Thyroid gland (tissue), 4 donors: ENCODE data around the gene VAT1L. TPM values are rescaled to one million over a fixed set of nuclear protein-coding genes. Genes with fewer than 3 reads are reported as not detected.

Experiments
- DNase-seq, 2 donors: peaks; one replicate each; pipeline ENCODE4 v3.0.0-alpha.2; 2019
- H3K27ac ChIP-seq, 3 donors: fragments of 200-600 bp; sonication (generic); 1 replicate in 2 of 3; 2 replicates in 1 of 3; pipeline ENCODE4 v1.5.1; 2016 to 2019; ENCODE audit warnings: mild to moderate bottlenecking in 1 of 3, moderate library complexity in 1 of 3
- H3K27me3 ChIP-seq: fragments of 200-600 bp; sonication (generic); one replicate; pipeline ENCODE4 v1.5.1; 2019
- H3K36me3 ChIP-seq, 2 donors: fragments of 200-600 bp; sonication (generic); one replicate each; pipeline ENCODE4 v1.5.1; 2016 to 2019
- H3K4me1 ChIP-seq, 2 donors: fragments of 200-600 bp; sonication (generic); one replicate each; pipeline ENCODE4 v1.5.1; 2017 to 2019
- H3K4me3 ChIP-seq, 3 donors: fragments of 200-600 bp; sonication (generic); replicated peaks in 1 of 3; 1 replicate in 2 of 3; 2 replicates in 1 of 3; pipeline ENCODE4 v1.5.1; 2016; ENCODE audit warnings: mild to moderate bottlenecking in 1 of 3
- H3K9me3 ChIP-seq: fragments of 200-600 bp; sonication (generic); one replicate; pipeline ENCODE4 v1.5.1; 2017
- POLR2A ChIP-seq, 2 donors: fragments of 450-650 bp; IDR thresholded peaks; one replicate each; pipeline ENCODE4 v1.6.1; 2017; ENCODE audit warnings: antibody characterized with exemption in 2 of 2, mild to moderate bottlenecking in 2 of 2, moderate library complexity in 1 of 2
- WGBS, 2 donors: methylation state at CpG; one replicate each; pipeline ENCODE4 v1.1.5; 2017; 5-methylcytosine and 5-hydroxymethylcytosine counted together
- intact Hi-C: fragments of 100-400 bp; cut with DNase I; formaldehyde crosslinking; loops from one replicate; pipeline ENCODE4 v1.15.1; 2023
- total RNA-seq, 4 donors: library from RNA; depleted of rRNA; stranded (reverse); fragments of >200 nt; gene quantifications; one replicate each; pipeline ENCODE4 v1.2.3, GENCODE V29; 2016
- TF ChIP-seq, protein P1 (sequence below), 6 experiments: fragments of 200-600 bp in 3 of 6; fragments of 450-650 bp in 3 of 6; sonication (generic) in 3 of 6; IDR thresholded peaks; one replicate each; pipeline ENCODE4 v1.5.1; 2016 to 2019; ENCODE audit warnings: antibody characterized with exemption in 6 of 6, mild to moderate bottlenecking in 2 of 6, inconsistent platforms in 1 of 6, moderate library complexity in 1 of 6

VAT1L gene
- total RNA-seq, 4 donors from 2014 or later, result 1.9 to 29.7 (median 9.2) TPM

DNA sequence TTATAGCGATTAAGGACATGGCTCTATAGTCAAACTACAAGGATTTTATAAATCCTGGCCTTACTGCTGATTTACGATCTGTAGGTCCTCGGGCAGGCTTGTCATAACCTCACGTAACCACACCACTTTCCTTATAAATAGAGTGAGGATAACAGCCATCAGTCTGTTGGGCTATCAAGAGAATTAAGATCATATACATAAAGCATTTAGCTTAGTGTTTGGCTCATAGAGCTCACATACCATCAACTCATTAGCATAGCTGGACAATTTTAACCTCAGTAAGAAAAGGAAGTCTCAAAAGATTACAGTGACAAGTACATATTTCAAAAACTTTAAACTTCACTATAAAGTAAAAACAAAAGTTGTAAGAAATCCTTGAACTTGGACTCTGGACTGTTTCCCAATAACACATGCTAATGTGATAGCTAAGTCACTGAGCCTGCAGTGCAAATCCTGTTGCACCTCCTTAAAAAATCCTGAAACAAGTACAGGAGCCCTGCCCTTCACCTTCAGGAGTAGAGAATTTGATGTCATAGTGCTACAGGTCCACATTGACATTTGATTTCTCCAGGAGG, 213.2 kb downstream of the VAT1L start:
- DNase-seq, result no peak
- Histone ChIP-seq H3K4me1 (peaks cover 0 to 6% of the 10 kb centered on the region in 2 donors), H3K27me3 (no peaks in the 10 kb centered on the region), H3K27ac (no peak overlapping the region), H3K9me3 (no peaks in the 10 kb centered on the region), H3K4me3 (no peak overlapping the region), H3K36me3 (no peaks in the 10 kb centered on the region)
- intact Hi-C loops, result loop anchor here (10.0 kb wide), 1 partner anchor 327 kb away; no protein-coding TSS in a partner anchor
- 82 to 85% methylated on average over 4 of the region's 4 CpGs for WGBS, 2 donors
- TF ChIP-seq, protein P1, sequence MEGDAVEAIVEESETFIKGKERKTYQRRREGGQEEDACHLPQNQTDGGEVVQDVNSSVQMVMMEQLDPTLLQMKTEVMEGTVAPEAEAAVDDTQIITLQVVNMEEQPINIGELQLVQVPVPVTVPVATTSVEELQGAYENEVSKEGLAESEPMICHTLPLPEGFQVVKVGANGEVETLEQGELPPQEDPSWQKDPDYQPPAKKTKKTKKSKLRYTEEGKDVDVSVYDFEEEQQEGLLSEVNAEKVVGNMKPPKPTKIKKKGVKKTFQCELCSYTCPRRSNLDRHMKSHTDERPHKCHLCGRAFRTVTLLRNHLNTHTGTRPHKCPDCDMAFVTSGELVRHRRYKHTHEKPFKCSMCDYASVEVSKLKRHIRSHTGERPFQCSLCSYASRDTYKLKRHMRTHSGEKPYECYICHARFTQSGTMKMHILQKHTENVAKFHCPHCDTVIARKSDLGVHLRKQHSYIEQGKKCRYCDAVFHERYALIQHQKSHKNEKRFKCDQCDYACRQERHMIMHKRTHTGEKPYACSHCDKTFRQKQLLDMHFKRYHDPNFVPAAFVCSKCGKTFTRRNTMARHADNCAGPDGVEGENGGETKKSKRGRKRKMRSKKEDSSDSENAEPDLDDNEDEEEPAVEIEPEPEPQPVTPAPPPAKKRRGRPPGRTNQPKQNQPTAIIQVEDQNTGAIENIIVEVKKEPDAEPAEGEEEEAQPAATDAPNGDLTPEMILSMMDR (IDR thresholded peaks at IDR 0.05), result no peak
- no peak for TF ChIP-seq POLR2A (IDR thresholded peaks at IDR 0.05)

DNA sequence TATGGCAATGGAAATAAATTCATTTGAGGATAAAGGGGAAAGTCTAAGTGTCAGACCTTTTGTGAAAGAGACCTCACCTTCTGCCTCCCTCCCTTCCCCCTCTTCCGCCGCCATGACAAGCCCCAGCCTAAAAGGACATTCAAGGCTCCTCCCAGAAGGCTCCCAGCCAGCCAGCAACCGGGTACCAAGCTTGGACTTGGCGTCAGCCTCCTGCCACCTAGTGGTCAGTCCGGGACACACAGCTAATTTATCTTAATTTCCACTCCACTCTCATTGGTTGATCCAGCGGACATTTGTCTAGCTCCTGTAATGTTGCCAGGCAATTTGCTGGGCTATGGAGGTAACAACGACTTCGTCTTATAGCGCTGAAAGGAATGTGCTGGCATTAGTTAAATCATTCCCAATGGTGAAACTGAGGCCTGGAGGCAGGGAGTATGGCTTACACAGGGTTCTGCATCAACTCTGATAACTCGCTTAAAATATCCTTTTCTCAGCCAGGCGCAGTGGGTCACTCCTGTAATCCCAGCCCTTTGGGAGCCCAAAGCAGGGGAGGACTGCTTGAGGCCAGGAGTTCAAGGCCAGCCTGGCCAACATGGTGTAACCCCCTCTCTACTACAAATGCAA, 214.7 kb downstream of the VAT1L start:
- Histone ChIP-seq H3K4me1 (peaks cover 0 to 6% of the 10 kb centered on the region in 2 donors), H3K27me3 (no peaks in the 10 kb centered on the region), H3K36me3 (no peaks in the 10 kb centered on the region), H3K9me3 (no peaks in the 10 kb centered on the region), H3K4me3 (no peak overlapping the region), H3K27ac (no peak overlapping the region)
- TF ChIP-seq POLR2A (IDR thresholded peaks at IDR 0.05), result no peak
- TF ChIP-seq, protein P1 (IDR thresholded peaks at IDR 0.05), result peak; percentile 73 to 91 (median 84)
- peak; percentile 84 to 87 for DNase-seq
- 18 to 21% methylated on average over 11 of the region's 11 CpGs for WGBS, 2 donors
- intact Hi-C loops, result loop anchor here (10.0 kb wide), 1 partner anchor 328 kb away; no protein-coding TSS in a partner anchor

DNA sequence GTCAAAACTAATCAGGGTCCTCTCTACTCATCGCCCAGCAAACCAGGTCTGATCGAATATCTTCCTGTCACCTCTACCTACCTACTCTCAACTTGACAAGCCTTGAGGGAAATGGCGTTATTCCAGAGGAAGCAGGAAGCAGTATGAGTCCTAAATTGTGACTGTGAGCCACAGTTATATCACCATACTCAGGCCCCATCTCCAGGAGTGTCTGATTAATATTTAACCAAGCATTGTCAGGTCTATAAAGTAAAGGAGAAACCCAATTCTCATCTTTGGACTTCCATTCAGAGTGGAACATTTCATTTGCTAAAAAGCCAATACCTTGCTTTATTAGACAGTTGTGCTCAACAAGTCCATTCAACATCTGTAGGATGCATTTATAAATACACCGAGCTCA, 216.2 kb downstream of the VAT1L start:
- TF ChIP-seq, protein P1 (IDR thresholded peaks at IDR 0.05), result no peak
- TF ChIP-seq POLR2A (IDR thresholded peaks at IDR 0.05), result no peak
- H3K27me3 ChIP-seq, result no peaks in the 10 kb centered on the region
- DNase-seq, result no peak
- no peaks in the 10 kb centered on the region for H3K9me3 ChIP-seq
- H3K27ac ChIP-seq, result no peak overlapping the region
- no peaks in the 10 kb centered on the region for H3K36me3 ChIP-seq
- peaks cover 0 to 6% of the 10 kb centered on the region in 2 donors for H3K4me1 ChIP-seq
- H3K4me3 ChIP-seq, result no peak overlapping the region
- intact Hi-C loops, result loop anchor here (10.0 kb wide), 1 partner anchor 330 kb away; no protein-coding TSS in a partner anchor
- WGBS, 2 donors, result 85 to 87% methylated on average over 4 of the region's 4 CpGs

DNA sequence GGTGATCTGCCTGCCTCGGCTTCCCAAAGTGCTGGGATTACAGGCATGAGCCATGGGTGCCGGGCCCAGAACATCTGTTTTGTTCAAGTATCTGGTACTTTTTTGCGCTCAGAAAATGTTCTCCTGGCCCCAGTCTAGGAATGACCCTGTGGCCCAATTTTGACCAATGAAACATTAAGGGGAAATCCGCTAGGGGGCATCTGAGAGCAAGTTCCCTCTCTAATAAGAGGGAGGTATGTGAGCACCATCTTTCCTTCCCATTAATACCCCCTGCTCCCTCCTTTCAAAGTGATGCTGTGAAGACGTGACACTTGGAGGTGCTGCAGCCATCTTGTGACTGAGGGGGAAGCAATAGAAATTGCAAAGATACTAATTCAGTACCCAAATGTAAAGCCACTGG, 217.5 kb downstream of the VAT1L start:
- intact Hi-C loops, result loop anchor here (10.0 kb wide), 1 partner anchor 331 kb away; no protein-coding TSS in a partner anchor
- no peaks in the 10 kb centered on the region for H3K36me3 ChIP-seq
- no peak for DNase-seq
- peaks cover 0 to 6% of the 10 kb centered on the region in 2 donors for H3K4me1 ChIP-seq
- no peaks in the 10 kb centered on the region for H3K27me3 ChIP-seq
- no peaks in the 10 kb centered on the region for H3K9me3 ChIP-seq
- no peak overlapping the region for H3K4me3 ChIP-seq
- H3K27ac ChIP-seq, result no peak overlapping the region
- 77 to 82% methylated on average over 5 of the region's 5 CpGs for WGBS, 2 donors
- no peak for TF ChIP-seq POLR2A (IDR thresholded peaks at IDR 0.05)
- TF ChIP-seq, protein P1 (IDR thresholded peaks at IDR 0.05), result no peak

DNA sequence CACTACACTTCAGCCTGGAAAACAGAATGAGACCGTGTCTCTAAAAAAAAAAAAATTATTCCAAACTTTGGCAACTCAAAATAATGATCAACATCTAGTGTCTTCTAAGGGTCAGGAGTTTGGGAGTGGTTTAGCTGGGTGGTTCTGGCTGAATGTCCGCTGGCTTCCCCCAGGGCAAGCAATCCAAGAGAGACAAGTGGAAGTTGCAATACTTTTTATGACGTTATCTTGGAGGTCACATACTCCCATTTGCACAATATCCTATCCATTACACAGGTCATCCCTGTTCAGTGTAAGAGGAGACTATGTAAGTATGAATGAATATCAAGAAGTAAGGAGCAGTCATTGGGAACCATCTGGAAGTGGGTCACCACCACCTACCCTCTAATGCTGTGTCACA, 218.8 kb downstream of the VAT1L start:
- DNase-seq, result no peak
- intact Hi-C loops, result loop anchor here (10.0 kb wide), 1 partner anchor 332 kb away; no protein-coding TSS in a partner anchor
- Histone ChIP-seq H3K4me1 (peaks cover 0 to 6% of the 10 kb centered on the region in 2 donors), H3K36me3 (no peaks in the 10 kb centered on the region), H3K27me3 (no peaks in the 10 kb centered on the region), H3K4me3 (no peak overlapping the region), H3K9me3 (no peaks in the 10 kb centered on the region), H3K27ac (no peak overlapping the region)
- 78 to 80% methylated on average over 3 of the region's 3 CpGs for WGBS, 2 donors
- TF ChIP-seq, protein P1 (IDR thresholded peaks at IDR 0.05), result no peak
- TF ChIP-seq POLR2A (IDR thresholded peaks at IDR 0.05), result no peak
